Measurements from ENCODE around the gene CPZ. TPM values are rescaled to one million over a fixed set of nuclear protein-coding genes. Genes with fewer than 3 reads are reported as not detected.
"Not testable (repeated sequence)": the region's sequence is repeated elsewhere in the genome, so short reads cannot be mapped to it uniquely, and the experiment has no call there.

CPZ gene
- total RNA-seq, 4 donors from 2014 or later, result 4.1 to 12.9 (median 6.5) TPM

DNA sequence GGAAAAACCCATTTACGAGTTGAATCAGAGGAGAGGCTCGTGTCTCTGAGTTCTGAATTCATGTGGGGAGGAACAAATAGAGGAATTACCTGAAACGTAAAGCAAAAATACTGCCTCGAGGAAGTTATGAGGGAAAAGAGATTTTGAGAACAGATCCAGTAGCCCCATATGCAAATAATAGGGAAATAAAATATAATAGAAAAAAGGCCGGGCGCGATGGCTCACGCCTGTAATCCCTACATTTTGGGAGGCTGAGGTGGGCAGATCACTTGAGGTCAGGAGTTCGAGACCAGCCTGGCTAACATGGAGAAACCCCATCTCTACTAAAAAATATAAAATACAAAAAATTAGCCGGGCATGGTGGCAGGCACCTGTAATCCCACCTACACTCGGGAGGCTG, 42.2 kb downstream of the CPZ start:
- intact Hi-C loops (cut with DNase I); H3K27me3 ChIP-seq; H3K27ac ChIP-seq; H3K4me3 ChIP-seq (replicated peaks in 1 of 3); H3K9me3 ChIP-seq; H3K36me3 ChIP-seq; DNase-seq; H3K4me1 ChIP-seq: not testable (repeated sequence)
- 66 to 78% methylated on average over 7 of the region's 11 CpGs for WGBS, 2 donors

- H3K27ac ChIP-seq; H3K4me3 ChIP-seq (replicated peaks in 1 of 3); DNase-seq; H3K9me3 ChIP-seq; H3K4me1 ChIP-seq; intact Hi-C loops (cut with DNase I); H3K27me3 ChIP-seq; H3K36me3 ChIP-seq: not testable (repeated sequence)
- no CpG with 5 or more reads among the region's 29 CpGs for WGBS, 2 donors
These were observed 43.5 kb downstream of the CPZ start for GRCh38 chr4:8635897-8636554.

- DNase-seq, result no peak
- H3K27ac ChIP-seq, result no peak overlapping the region
- no peaks in the 10 kb centered on the region for H3K9me3 ChIP-seq
- H3K4me1 ChIP-seq, result no peaks in the 10 kb centered on the region
- H3K27me3 ChIP-seq, result no peaks in the 10 kb centered on the region
- TF ChIP-seq POLR2A (IDR thresholded peaks at IDR 0.05), result no peak
- 87 to 93% methylated on average over 1 to 2 of the region's 2 CpGs for WGBS, 2 donors
- H3K36me3 ChIP-seq, result no peaks in the 10 kb centered on the region
- H3K4me3 ChIP-seq (replicated peaks in 1 of 3), result no peak overlapping the region
- intact Hi-C loops (cut with DNase I), result no loop called here
These were observed 45.0 kb downstream of the CPZ start for GRCh38 chr4:8637456-8637984.

GRCh38 chr4:8639021-8639420, 46.5 kb downstream of the CPZ start:
- TF ChIP-seq CTCF (IDR thresholded peaks at IDR 0.05) (no peak), POLR2A (IDR thresholded peaks at IDR 0.05) (no peak)
- WGBS, 2 donors, result 64 to 66% methylated on average over 10 of the region's 10 CpGs
- no peak overlapping the region for H3K27ac ChIP-seq
- no peak for DNase-seq
- intact Hi-C loops (cut with DNase I), result no loop called here
- H3K4me3 ChIP-seq (replicated peaks in 1 of 3), result no peak overlapping the region
- no peaks in the 10 kb centered on the region for H3K9me3 ChIP-seq
- no peaks in the 10 kb centered on the region for H3K36me3 ChIP-seq
- H3K4me1 ChIP-seq, result no peaks in the 10 kb centered on the region
- no peaks in the 10 kb centered on the region for H3K27me3 ChIP-seq

DNA sequence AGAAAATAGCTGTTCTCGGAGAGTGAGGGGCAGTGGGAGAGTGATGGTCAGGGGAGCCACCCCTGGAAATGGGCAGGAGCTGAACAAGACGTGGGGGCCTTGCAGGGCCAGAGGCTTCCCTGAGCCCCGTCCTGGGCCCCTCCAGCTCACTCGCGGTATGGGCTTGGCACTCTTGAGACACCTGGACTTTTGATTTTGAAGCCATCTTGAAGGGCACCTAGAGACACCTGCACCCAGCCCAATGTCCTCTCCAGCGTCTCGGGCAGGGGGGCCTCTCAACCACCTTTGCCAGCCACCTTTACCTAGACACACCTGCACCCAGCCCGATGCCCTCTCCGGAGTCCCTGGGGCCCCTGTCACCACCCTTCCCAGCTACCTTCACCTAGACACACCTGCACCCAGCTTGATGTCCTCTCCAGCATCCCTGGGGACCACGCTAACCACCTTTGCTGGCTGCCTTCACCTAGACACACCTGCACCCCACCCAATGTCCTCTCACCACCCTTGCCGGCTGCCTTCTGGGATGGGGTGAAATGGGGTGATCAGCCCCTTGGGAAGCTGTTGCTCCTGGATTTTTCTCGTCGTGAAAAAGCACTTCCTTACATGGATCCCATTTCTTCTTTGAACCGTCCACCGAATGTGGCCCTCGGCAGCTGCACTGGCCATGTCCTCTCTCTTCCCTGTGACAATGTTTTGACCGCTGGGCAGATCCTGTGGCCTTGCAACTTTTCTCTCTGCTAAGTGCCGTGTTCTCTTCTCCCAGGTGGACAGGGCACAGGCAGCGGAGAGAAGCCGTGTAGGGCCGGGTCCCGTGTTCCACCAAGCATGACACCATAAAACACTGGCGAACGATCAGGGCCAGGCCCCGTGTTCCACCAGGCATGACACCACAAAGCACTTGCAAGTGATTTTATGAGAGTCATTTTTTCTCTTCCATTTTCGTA, 47.5 kb downstream of the CPZ start:
- Histone ChIP-seq H3K4me1 (no peaks in the 10 kb centered on the region), H3K9me3 (no peaks in the 10 kb centered on the region), H3K27ac (no peak overlapping the region), H3K27me3 (no peaks in the 10 kb centered on the region), H3K36me3 (no peaks in the 10 kb centered on the region), H3K4me3 (replicated peaks in 1 of 3) (no peak overlapping the region)
- intact Hi-C loops (cut with DNase I), result no loop called here
- DNase-seq, result no peak
- TF ChIP-seq CTCF (IDR thresholded peaks at IDR 0.05) (no peak), POLR2A (IDR thresholded peaks at IDR 0.05) (no peak)
- 66 to 69% methylated on average over 25 to 26 of the region's 26 CpGs for WGBS, 2 donors

GRCh38 chr4:8640816-8641215, 48.3 kb downstream of the CPZ start:
- no peak overlapping the region for H3K4me3 ChIP-seq (replicated peaks in 1 of 3)
- DNase-seq, result no peak
- H3K27ac ChIP-seq, result no peak overlapping the region
- no peaks in the 10 kb centered on the region for H3K9me3 ChIP-seq
- intact Hi-C loops (cut with DNase I), result no loop called here
- 89 to 91% methylated on average over 11 of the region's 11 CpGs for WGBS, 2 donors
- no peak for TF ChIP-seq CTCF (IDR thresholded peaks at IDR 0.05)
- TF ChIP-seq POLR2A (IDR thresholded peaks at IDR 0.05), result no peak
- no peaks in the 10 kb centered on the region for H3K27me3 ChIP-seq
- no peaks in the 10 kb centered on the region for H3K36me3 ChIP-seq
- no peaks in the 10 kb centered on the region for H3K4me1 ChIP-seq

Measured in thyroid gland (tissue), 4 donors.